Adrenal gland (tissue), 12 donors: ENCODE results near the gene HSPB9. TPM values are rescaled to one million over a fixed set of nuclear protein-coding genes. Genes with fewer than 3 reads are reported as not detected.

Experiments
- DNase-seq, 7 donors: peaks; one replicate each; pipeline ENCODE4 v3.0.0-alpha.2; 2019 to 2020
- H3K27ac ChIP-seq, 5 donors: fragments of 200-600 bp; sonication (generic) in 4 of 5; 1 replicate in 3 of 5; 2 replicates in 2 of 5; pipeline versions ENCODE4 v1.5.1 to v1.8.0; 2016 to 2020; ENCODE audit warnings: mild to moderate bottlenecking in 1 of 5
- H3K27me3 ChIP-seq: fragments of 200-600 bp; 2 replicates; pipeline ENCODE4 v1.8.0; 2021
- H3K36me3 ChIP-seq, 2 donors: fragments of 200-600 bp; replicated peaks in 1 of 2; 1 replicate in 1 of 2; 2 replicates in 1 of 2; pipeline versions ENCODE4 v1.5.1 to v1.8.0; 2018 to 2022
- H3K4me1 ChIP-seq, 2 donors: fragments of 200-600 bp; replicated peaks in 1 of 2; 1 replicate in 1 of 2; 2 replicates in 1 of 2; pipeline versions ENCODE4 v1.5.1 to v1.8.0; 2018 to 2021
- H3K4me3 ChIP-seq, 4 donors: fragments of 200-600 bp; sonication (generic) in 3 of 4; one replicate each; pipeline ENCODE4 v1.5.1; 2016 to 2018
- H3K9me3 ChIP-seq, 3 donors: fragments of 200-600 bp; sonication (generic) in 1 of 3; replicated peaks in 1 of 3; 1 replicate in 2 of 3; 2 replicates in 1 of 3; pipeline versions ENCODE4 v1.5.1 to v1.8.0; 2016 to 2021
- CTCF ChIP-seq, 6 experiments: fragments of 450-650 bp in 4 of 6; fragments of 200-600 bp in 2 of 6; sonication (generic) in 1 of 6; IDR thresholded peaks; 1 replicate in 5 of 6; 2 replicates in 1 of 6; pipeline versions ENCODE4 v1.5.1 to v1.8.0; 2016 to 2021; ENCODE audit warnings: antibody characterized with exemption in 6 of 6, mild to moderate bottlenecking in 2 of 6, moderate library complexity in 1 of 6
- POLR2A ChIP-seq, 2 donors: fragments of 450-650 bp; IDR thresholded peaks; one replicate each; pipeline ENCODE4 v1.6.1; 2017; ENCODE audit warnings: antibody characterized with exemption in 2 of 2, mild to moderate bottlenecking in 2 of 2, moderate library complexity in 1 of 2
- WGBS, 4 donors: extraction: QIAGEN DNeasy Blood & Tissue Kit in 2 of 4; methylation state at CpG; one replicate each; pipeline versions ENCODE4 v1.1.5 to v1.1.7; 2013 to 2017; 5-methylcytosine and 5-hydroxymethylcytosine counted together
- intact Hi-C, 2 donors: fragments of 100-400 bp; cut with DNase I; formaldehyde crosslinking; loops; one replicate each; pipeline versions ENCODE4 v1.14.1 to v1.15.0; 2022 to 2023
- polyA plus RNA-seq, 3 donors: library from polyadenylated mRNA; stranded (reverse); fragments of 200-250 nt in 2 of 3; fragments of 350-450 nt in 1 of 3; fragmentation: Illumina TruSeq in 1 of 3; extraction: RNeasy Lipid Tissue Mini Kit (QIAGEN cat#74804) in 1 of 3; gene quantifications; one replicate each; pipeline ENCODE4 v1.2.3, GENCODE V29; 2013 to 2014
- total RNA-seq, 9 donors: library from RNA; depleted of rRNA in 4 of 9; stranded (reverse); fragments of >200 nt in 4 of 9; fragments of 120-200 nt in 1 of 9; fragmentation: NEBNext Ultra II Directional in 1 of 9; extraction: Animal tissue kit (Norgen Biotek cat#: 25700) in 1 of 9; gene quantifications; one replicate each; pipeline versions ENCODE4 v1.1.0 to v1.2.4, GENCODE V29; 2013 to 2023
- donor health status: healthy with polysubstance abuse.
- donor health status: Bipolar disorder and iron deficiency.
- donor health status: DM: yes; HTN: yes; CAD: no.
- donor health status: DM: no; HTN: no; CAD: no.
- donor health status: DM: no; HTN: no; CAD: no.
- donor health status: DM: yes; HTN: yes; CAD: no.

Gene HSPB9
- total and polyA plus RNA-seq, 12 donors = 0.14 to 0.72 (median 0.20) TPM; not detected in 5

GRCh38 chr17:42131232-42131631, 8.6 kb downstream of the HSPB9 start:
- DNase-seq = no peak
- Histone ChIP-seq H3K9me3 (no peaks in the 10 kb centered on the region), H3K4me1 (peaks cover 56 to 75% of the 10 kb centered on the region in 2 donors), H3K4me3 (no peak overlapping the region), H3K27ac (peak overlapping the region in 3 of 5 donors; percentile 68 to 93 (median 82)), H3K36me3 (peaks cover 0 to 41% of the 10 kb centered on the region in 2 donors), H3K27me3 (no peaks in the 10 kb centered on the region)
- intact Hi-C loops = no loop called here
- TF ChIP-seq POLR2A (IDR thresholded peaks at IDR 0.05) = no peak
- TF ChIP-seq CTCF (IDR thresholded peaks at IDR 0.05) = no peak
- WGBS, 4 donors = 90 to 97% (median 96%) methylated on average over 4 of the region's 4 CpGs

- peaks cover 0 to 33% of the 10 kb centered on the region in 2 donors for H3K36me3 ChIP-seq
- intact Hi-C loops = no loop called here
- no peak overlapping the region for H3K4me3 ChIP-seq
- DNase-seq = no peak
- 43 to 46% (median 45%) methylated on average over 3 to 4 of the region's 4 CpGs for WGBS, 4 donors
- peak overlapping the region in 3 of 5 donors; percentile 55 to 93 (median 82) for H3K27ac ChIP-seq
- TF ChIP-seq CTCF (IDR thresholded peaks at IDR 0.05) = no peak
- no peak for TF ChIP-seq POLR2A (IDR thresholded peaks at IDR 0.05)
- H3K27me3 ChIP-seq = no peaks in the 10 kb centered on the region
- H3K4me1 ChIP-seq = peaks cover 63 to 82% of the 10 kb centered on the region in 2 donors
- no peaks in the 10 kb centered on the region for H3K9me3 ChIP-seq
Observed at GRCh38 chr17:42131981-42132432, 9.4 kb downstream of the HSPB9 start.

DNA sequence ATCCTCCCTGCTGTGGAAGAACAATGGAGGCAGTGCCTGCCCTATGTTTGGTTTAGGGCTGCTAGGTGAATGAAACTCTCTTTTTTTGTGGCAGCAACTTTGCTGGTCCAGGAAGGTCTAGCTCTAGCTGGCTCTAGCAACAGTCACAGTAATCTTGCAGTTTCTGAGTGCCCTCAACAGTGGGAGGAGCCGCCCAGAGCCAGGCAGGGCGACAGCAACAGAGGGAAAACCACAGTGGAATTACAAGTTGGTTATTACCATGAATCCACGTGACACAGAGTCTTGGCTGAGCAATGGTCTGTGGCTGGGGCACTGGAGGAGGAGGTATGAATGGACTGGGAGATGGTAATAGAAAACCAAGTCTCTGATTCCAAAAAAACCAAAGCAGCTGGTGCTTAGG, 10.3 kb downstream of the HSPB9 start:
- Histone ChIP-seq H3K4me3 (no peak overlapping the region), H3K36me3 (peaks cover 0 to 24% of the 10 kb centered on the region in 2 donors), H3K9me3 (no peaks in the 10 kb centered on the region), H3K4me1 (peaks cover 67 to 92% of the 10 kb centered on the region in 2 donors), H3K27me3 (no peaks in the 10 kb centered on the region), H3K27ac (peak overlapping the region in 4 of 5 donors; percentile 7 to 93 (median 68))
- no peak for TF ChIP-seq POLR2A (IDR thresholded peaks at IDR 0.05)
- no peak for TF ChIP-seq CTCF (IDR thresholded peaks at IDR 0.05)
- peak in 4 of 7 donors; percentile 61 to 78 (median 64) for DNase-seq
- 29 to 62% (median 45%) methylated on average over 2 to 3 of the region's 3 CpGs for WGBS, 4 donors
- intact Hi-C loops = no loop called here

DNA sequence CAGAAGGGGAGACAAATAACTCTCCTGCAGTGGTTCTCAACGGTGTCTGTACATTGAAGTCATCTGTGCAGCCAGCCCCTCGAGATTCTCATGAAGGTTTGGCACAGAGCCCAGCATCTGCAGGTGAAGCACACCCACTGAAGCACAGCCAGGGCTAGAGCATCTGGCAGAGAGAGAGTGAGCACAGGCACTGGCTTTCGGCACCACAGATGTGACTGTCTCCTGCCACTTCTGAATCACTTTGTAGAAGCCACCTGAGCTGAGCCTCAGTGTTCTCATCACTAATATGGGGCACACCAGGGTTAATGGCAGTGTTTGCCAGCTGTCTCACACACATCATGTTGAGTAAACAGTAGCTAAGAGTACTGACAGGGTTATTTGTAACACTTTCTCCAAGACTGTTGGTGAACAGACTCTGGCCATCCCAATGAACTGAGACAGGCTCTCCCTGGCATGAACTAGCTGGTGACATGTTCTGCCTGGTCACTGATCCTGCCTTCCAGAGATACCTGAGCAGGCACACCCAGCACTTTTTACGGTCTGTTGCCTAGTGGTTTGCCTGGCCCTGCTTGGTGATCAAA, 10.9 kb downstream of the HSPB9 start:
- Histone ChIP-seq H3K9me3 (no peaks in the 10 kb centered on the region), H3K4me1 (peaks cover 72 to 98% of the 10 kb centered on the region in 2 donors), H3K4me3 (no peak overlapping the region), H3K36me3 (peaks cover 0 to 18% of the 10 kb centered on the region in 2 donors), H3K27me3 (no peaks in the 10 kb centered on the region), H3K27ac (peak overlapping the region in 4 of 5 donors; percentile 7 to 93 (median 68))
- intact Hi-C loops = no loop called here
- WGBS, 4 donors = 44 to 50% (median 47%) methylated on average over 3 to 4 of the region's 4 CpGs
- DNase-seq = no peak
- TF ChIP-seq POLR2A (IDR thresholded peaks at IDR 0.05) (no peak), CTCF (IDR thresholded peaks at IDR 0.05) (no peak)
